Mesendoderm (in vitro differentiated cells): ENCODE measurements around the gene CCDC197. TPM values are rescaled to one million over a fixed set of nuclear protein-coding genes. Genes with fewer than 3 reads are reported as not detected.

Experiments
- DNase-seq: peaks from one replicate; pipeline ENCODE4 v3.0.0; 2013
- H2AK5ac ChIP-seq: 2 replicates; pipeline ENCODE4 v1.6.1; 2013; ENCODE audit warnings: low read length, inconsistent platforms
- H2BK120ac ChIP-seq: 2 replicates; pipeline ENCODE4 v1.6.1; 2013; ENCODE audit warnings: low read depth, mild to moderate bottlenecking, low read length, moderate library complexity, mixed read lengths
- H2BK15ac ChIP-seq: replicated peaks from 2 replicates; pipeline ENCODE4 v1.6.1; 2013; ENCODE audit warnings: low read depth, mild to moderate bottlenecking, moderate library complexity
- H2BK5ac ChIP-seq: 2 replicates; pipeline ENCODE4 v1.6.1; 2013; ENCODE audit warnings: low read length, inconsistent platforms
- H3K18ac ChIP-seq: 2 replicates; pipeline ENCODE4 v1.6.1; 2013; ENCODE audit warnings: mild to moderate bottlenecking, low read length, mixed read lengths
- H3K23ac ChIP-seq: one replicate; pipeline ENCODE4 v1.6.1; 2013; ENCODE audit warnings: low read length
- H3K27ac ChIP-seq: 2 replicates; pipeline ENCODE4 v1.5.1; 2013; ENCODE audit warnings: low read depth, mild to moderate bottlenecking, inconsistent platforms, low read length, moderate library complexity
- H3K27me3 ChIP-seq: 2 replicates; pipeline ENCODE4 v1.6.1; 2013; ENCODE audit warnings: low read length, control low read depth, mild to moderate bottlenecking, inconsistent platforms; ENCODE audit not compliant: insufficient read depth, poor library complexity
- H3K36me3 ChIP-seq: 2 replicates; pipeline ENCODE4 v1.6.1; 2013; ENCODE audit warnings: low read length, inconsistent platforms; ENCODE audit not compliant: control insufficient read depth, insufficient read depth
- H3K4ac ChIP-seq: one replicate; pipeline ENCODE4 v1.6.1; 2013; ENCODE audit warnings: low read depth, mild to moderate bottlenecking, low read length, moderate library complexity
- H3K4me1 ChIP-seq: 2 replicates; pipeline ENCODE4 v1.6.1; 2013; ENCODE audit warnings: low read depth, low read length, inconsistent platforms; ENCODE audit not compliant: control insufficient read depth
- H3K4me2 ChIP-seq: 2 replicates; pipeline ENCODE4 v1.6.1; 2013; ENCODE audit warnings: low read length
- H3K4me3 ChIP-seq: 2 replicates; pipeline ENCODE4 v1.5.1; 2013; ENCODE audit warnings: mild to moderate bottlenecking, low read length
- H3K56ac ChIP-seq: one replicate; pipeline ENCODE4 v1.6.1; 2013; ENCODE audit warnings: low read length
- H3K79me1 ChIP-seq: 2 replicates; pipeline ENCODE4 v1.6.1; 2013; ENCODE audit warnings: low read length, inconsistent platforms
- H3K79me2 ChIP-seq: 2 replicates; pipeline ENCODE4 v1.6.1; 2013; ENCODE audit warnings: mild to moderate bottlenecking, low read length; ENCODE audit not compliant: control insufficient read depth, insufficient read depth
- H3K9ac ChIP-seq: 2 replicates; pipeline ENCODE4 v1.6.1; 2013; ENCODE audit warnings: low read length, inconsistent platforms
- H4K5ac ChIP-seq: one replicate; pipeline ENCODE4 v1.6.1; 2013; ENCODE audit warnings: low read length
- H4K8ac ChIP-seq: one replicate; pipeline ENCODE4 v1.6.1; 2013; ENCODE audit warnings: low read depth, mild to moderate bottlenecking, control low read depth, low read length, moderate library complexity
- WGBS: extraction: QIAGEN DNeasy Blood & Tissue Kit; methylation state at CpG from one replicate; pipeline ENCODE4 v1.1.7; 2013; ENCODE audit warnings: low lambda C conversion rate, missing lambda C conversion rate; ENCODE audit not compliant: insufficient coverage; ENCODE audit errors: extremely low coverage; 5-methylcytosine and 5-hydroxymethylcytosine counted together
- small RNA-seq: library from polyadenylated mRNA; stranded (forward); fragments of <200 nt; extraction: miRNeasy Mini kit (QIAGEN cat#:217004); gene quantifications from one replicate; pipeline ENCODE3, GENCODE V24; 2013; ENCODE audit not compliant: insufficient read depth

CCDC197 gene

DNA sequence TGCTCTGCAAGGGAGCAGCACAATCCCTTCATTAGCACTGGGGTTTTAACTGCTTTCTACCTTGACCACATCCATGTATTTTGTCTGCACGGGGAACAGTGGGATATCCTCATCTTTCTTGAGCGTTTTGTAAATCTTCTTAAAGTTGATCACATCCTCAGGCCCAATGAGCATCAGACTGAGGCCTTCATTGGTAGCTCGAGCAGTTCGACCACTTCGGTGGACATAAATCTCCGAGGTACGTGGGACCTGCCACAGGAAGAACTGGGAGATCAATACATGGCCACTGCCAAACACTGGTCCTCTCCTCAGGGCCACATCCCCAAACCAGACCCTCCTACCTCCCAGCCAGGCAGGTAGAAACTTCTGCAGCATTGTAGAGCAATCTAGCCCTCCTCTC is 57.8 kb downstream of the CCDC197 start:
- Histone ChIP-seq H3K18ac (no peak overlapping the region), H3K79me2 (no peaks in the 10 kb centered on the region), H3K4ac (no peak overlapping the region), H3K4me3 (no peak overlapping the region), H4K8ac (no peak overlapping the region), H2AK5ac (no peak overlapping the region), H2BK15ac (no peak overlapping the region), H3K36me3 (peaks cover 17% of the 10 kb centered on the region), H3K4me2 (no peak overlapping the region), H3K27me3 (no peaks in the 10 kb centered on the region), H3K79me1 (peaks cover 2% of the 10 kb centered on the region), H3K4me1 (no peaks in the 10 kb centered on the region), H3K23ac (no peak overlapping the region), H2BK120ac (no peak overlapping the region), H4K5ac (no peak overlapping the region), H3K56ac (no peak overlapping the region), H3K9ac (no peak overlapping the region), H3K27ac (no peak overlapping the region), H2BK5ac (no peak overlapping the region)
- no CpG with 5 or more reads among the region's 7 CpGs for WGBS
- DNase-seq, result no peak

DNA sequence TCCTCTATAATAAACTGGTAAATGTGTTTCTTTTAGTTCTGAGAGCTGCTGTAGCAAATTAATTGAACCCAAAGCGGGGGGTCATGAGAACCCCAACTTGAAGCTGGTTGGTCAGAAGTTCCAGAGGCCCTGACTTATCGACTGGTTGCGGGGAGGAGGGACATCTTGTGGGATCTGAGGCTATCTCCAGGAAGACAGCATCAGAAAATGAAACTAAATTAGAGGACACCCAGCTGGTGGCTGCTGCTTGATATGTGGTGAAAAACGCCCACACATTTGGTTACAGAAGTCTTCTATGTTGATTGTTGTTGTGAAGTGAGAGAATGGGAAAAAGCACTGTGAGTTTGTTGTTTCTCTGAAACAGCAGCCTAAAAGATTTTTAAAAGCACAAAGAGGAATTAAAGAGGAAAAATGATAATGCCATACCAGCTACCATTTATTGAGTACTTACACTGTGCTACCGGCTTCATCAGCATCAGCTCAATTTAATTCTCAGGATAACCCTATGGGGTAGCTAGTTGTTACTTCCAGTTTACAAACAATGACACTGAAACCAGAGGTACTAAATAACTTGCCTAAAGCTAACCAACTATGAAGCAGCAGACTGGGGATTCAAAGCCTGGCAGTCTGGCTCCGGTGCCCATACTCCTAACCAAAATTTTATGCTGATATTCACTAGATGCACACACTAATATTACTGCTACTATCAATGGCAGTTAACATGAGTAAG is 59.6 kb downstream of the CCDC197 start:
- H3K9ac ChIP-seq, result no peak overlapping the region
- no peak overlapping the region for H2AK5ac ChIP-seq
- H3K4me3 ChIP-seq, result no peak overlapping the region
- H3K4ac ChIP-seq, result no peak overlapping the region
- no peak overlapping the region for H3K56ac ChIP-seq
- no peaks in the 10 kb centered on the region for H3K4me1 ChIP-seq
- no peak overlapping the region for H4K8ac ChIP-seq
- no peak overlapping the region for H3K23ac ChIP-seq
- peaks cover 13% of the 10 kb centered on the region for H3K36me3 ChIP-seq
- H3K4me2 ChIP-seq, result no peak overlapping the region
- no peak overlapping the region for H3K27ac ChIP-seq
- H2BK15ac ChIP-seq, result no peak overlapping the region
- H3K27me3 ChIP-seq, result no peaks in the 10 kb centered on the region
- peaks cover 8% of the 10 kb centered on the region for H3K79me1 ChIP-seq
- H3K79me2 ChIP-seq, result peaks cover 2% of the 10 kb centered on the region
- no peak overlapping the region for H2BK120ac ChIP-seq
- no peak for DNase-seq
- no peak overlapping the region for H4K5ac ChIP-seq
- WGBS, result no CpG with 5 or more reads among the region's 6 CpGs
- no peak overlapping the region for H2BK5ac ChIP-seq
- no peak overlapping the region for H3K18ac ChIP-seq

DNA sequence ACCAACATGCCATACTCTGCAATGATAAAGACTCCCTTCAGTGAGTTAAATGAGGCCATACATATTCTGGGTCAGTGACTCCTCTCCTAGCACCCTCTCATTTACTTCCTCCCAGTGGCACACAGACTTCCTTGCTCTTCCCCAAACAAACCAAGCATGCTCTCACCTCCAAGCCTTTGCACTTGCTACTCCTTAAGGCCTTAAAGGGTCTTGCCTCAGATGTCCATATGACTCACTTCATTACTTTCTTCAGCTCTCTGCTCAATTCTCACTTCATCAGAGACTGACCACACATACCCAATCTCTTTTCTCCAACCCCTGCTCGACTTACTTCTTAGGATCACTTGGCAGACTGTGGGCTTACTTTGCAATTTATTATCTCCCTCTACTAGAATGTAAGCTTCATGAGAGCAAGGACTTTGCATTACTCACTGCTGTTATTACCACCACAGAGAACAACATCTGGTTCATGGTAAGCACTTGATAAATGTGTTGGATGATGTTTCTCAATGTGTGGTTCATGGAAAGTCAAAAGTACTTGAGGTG is 61.1 kb downstream of the CCDC197 start:
- no peak overlapping the region for H3K23ac ChIP-seq
- H3K4ac ChIP-seq, result no peak overlapping the region
- no peak overlapping the region for H3K27ac ChIP-seq
- H3K56ac ChIP-seq, result no peak overlapping the region
- peaks cover 10% of the 10 kb centered on the region for H3K79me1 ChIP-seq
- H3K4me1 ChIP-seq, result peaks cover 5% of the 10 kb centered on the region
- H2BK120ac ChIP-seq, result no peak overlapping the region
- no peaks in the 10 kb centered on the region for H3K27me3 ChIP-seq
- no peak overlapping the region for H2BK5ac ChIP-seq
- peaks cover 2% of the 10 kb centered on the region for H3K79me2 ChIP-seq
- H3K4me2 ChIP-seq, result no peak overlapping the region
- no peak overlapping the region for H3K4me3 ChIP-seq
- H4K8ac ChIP-seq, result no peak overlapping the region
- no peak overlapping the region for H3K9ac ChIP-seq
- no peak overlapping the region for H2BK15ac ChIP-seq
- DNase-seq, result no peak
- H4K5ac ChIP-seq, result no peak overlapping the region
- no peak overlapping the region for H2AK5ac ChIP-seq
- no peak overlapping the region for H3K18ac ChIP-seq
- H3K36me3 ChIP-seq, result peaks cover 12% of the 10 kb centered on the region
- no CpG with 5 or more reads among the region's 1 CpG for WGBS

Small RNA genes within 50 kb of the gene (small RNA-seq; reads per million reads assigned to genes)
- gene MIR4506, result not detected
